Measurements from ENCODE around the gene SLC13A3. TPM values are rescaled to one million over a fixed set of nuclear protein-coding genes. Genes with fewer than 3 reads are reported as not detected.

SLC13A3 gene
- total RNA-seq, 1 experiment from 2014 or later = 17.5 TPM

DNA sequence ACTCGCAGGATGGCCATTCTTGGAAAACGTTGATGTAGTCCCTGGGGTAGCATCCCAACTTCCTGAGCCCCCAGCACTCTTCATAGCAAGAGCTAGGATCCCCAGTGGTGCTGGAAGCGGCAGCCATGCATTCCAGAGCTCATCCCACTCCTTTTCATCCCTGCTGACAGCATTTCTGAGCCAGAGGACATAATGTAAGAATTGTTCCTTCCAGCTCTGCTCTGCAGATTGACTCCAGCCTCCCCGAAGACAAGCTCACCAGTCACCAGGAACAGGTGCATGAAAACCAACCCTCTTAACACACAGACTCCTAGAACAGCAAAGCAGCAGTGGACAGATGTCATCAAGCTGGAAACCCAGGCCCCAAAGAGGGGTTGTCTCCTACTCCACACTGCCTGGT, 3.8 kb downstream of the SLC13A3 start:
- Histone ChIP-seq H2AFZ (ENCODE audit: low read length) (no peak overlapping the region), H3T11ph (ENCODE audit: low read length) (no peak overlapping the region), H3K27me3 (ENCODE audit: insufficient read depth, low read length) (no peaks in the 10 kb centered on the region; the same call in 1 of the 2 replicates), H3K4ac (ENCODE audit: low read depth, low read length) (no peak overlapping the region), H3K27ac (ENCODE audit: insufficient read length, low read depth, low read length) (no peak overlapping the region), H4K91ac (ENCODE audit: insufficient read length, low read depth, low read length) (no peak overlapping the region), H2BK120ac (ENCODE audit: low read depth, low read length, poor library complexity, severe bottlenecking) (no peak overlapping the region), H3K9ac (ENCODE audit: extremely low read depth, insufficient read length, low read length) (no peak overlapping the region), H3K4me1 (ENCODE audit: insufficient read depth, low read length) (no peaks in the 10 kb centered on the region), H2BK15ac (ENCODE audit: low read depth, low read length) (no peak overlapping the region), H4K5ac (ENCODE audit: insufficient read length, low read depth, low read length) (no peak overlapping the region), H3K79me1 (ENCODE audit: insufficient read depth, low read depth, low read length, poor library complexity, severe bottlenecking) (no peaks in the 10 kb centered on the region), H2BK5ac (ENCODE audit: insufficient read length, low read length) (no peak overlapping the region), H3K23me2 (ENCODE audit: insufficient read length, low read depth, low read length, poor library complexity, severe bottlenecking) (no peaks in the 10 kb centered on the region), H3K14ac (ENCODE audit: insufficient read depth, low read length) (no peak overlapping the region), H2BK20ac (ENCODE audit: low read depth, low read length, poor library complexity, severe bottlenecking) (no peak overlapping the region), H3K4me2 (ENCODE audit: insufficient read depth, insufficient read length, low read length) (no peak overlapping the region), H3K56ac (ENCODE audit: insufficient read length, low read depth, low read length) (no peak overlapping the region), H3K9me3 (ENCODE audit: control insufficient read depth, low read depth, low read length) (no peaks in the 10 kb centered on the region), H3K79me2 (ENCODE audit: insufficient read depth, low read length) (no peaks in the 10 kb centered on the region), H2BK12ac (ENCODE audit: insufficient read length, low read depth, low read length) (no peak overlapping the region), H2AK5ac (ENCODE audit: insufficient read length, low read length) (no peak overlapping the region), H4K20me1 (ENCODE audit: control insufficient read depth, insufficient read depth, insufficient read length) (peaks cover 2% of the 10 kb centered on the region), H3K23ac (ENCODE audit: insufficient read length, low read depth, low read length) (no peak overlapping the region), H3K18ac (ENCODE audit: insufficient read length, low read depth, low read length) (no peak overlapping the region), H4K8ac (replicated peaks; ENCODE audit: insufficient read length, low read depth, low read length) (no peak overlapping the region)
- Mint-ChIP-seq H3K9me3 (peaks cover 0 to 2% of the 10 kb centered on the region in 2 experiments; a peak in 1 of 5 replicates), H3K4me1 (peaks cover 24 to 33% of the 10 kb centered on the region in 2 experiments), H3K27me3 (ENCODE audit: low read depth) (peaks cover 45% of the 10 kb centered on the region), H3K36me3 (ENCODE audit: insufficient read depth in 1 of 3, low read depth in 3 of 3) (peaks cover 0 to 10% (median 0%) of the 10 kb centered on the region in 3 experiments; a peak in 3 of 7 replicates), H3K4me3 (no peak overlapping the region), H3K27ac (no peak overlapping the region)
- TF ChIP-seq, protein P1, sequence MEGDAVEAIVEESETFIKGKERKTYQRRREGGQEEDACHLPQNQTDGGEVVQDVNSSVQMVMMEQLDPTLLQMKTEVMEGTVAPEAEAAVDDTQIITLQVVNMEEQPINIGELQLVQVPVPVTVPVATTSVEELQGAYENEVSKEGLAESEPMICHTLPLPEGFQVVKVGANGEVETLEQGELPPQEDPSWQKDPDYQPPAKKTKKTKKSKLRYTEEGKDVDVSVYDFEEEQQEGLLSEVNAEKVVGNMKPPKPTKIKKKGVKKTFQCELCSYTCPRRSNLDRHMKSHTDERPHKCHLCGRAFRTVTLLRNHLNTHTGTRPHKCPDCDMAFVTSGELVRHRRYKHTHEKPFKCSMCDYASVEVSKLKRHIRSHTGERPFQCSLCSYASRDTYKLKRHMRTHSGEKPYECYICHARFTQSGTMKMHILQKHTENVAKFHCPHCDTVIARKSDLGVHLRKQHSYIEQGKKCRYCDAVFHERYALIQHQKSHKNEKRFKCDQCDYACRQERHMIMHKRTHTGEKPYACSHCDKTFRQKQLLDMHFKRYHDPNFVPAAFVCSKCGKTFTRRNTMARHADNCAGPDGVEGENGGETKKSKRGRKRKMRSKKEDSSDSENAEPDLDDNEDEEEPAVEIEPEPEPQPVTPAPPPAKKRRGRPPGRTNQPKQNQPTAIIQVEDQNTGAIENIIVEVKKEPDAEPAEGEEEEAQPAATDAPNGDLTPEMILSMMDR (conservative IDR thresholded peaks at IDR 0.05) = no peak
- DNase-seq = no peak
- WGBS (ENCODE audit: extremely low coverage, insufficient read length, low lambda C conversion rate) = no CpG with 5 or more reads among the region's 4 CpGs

All from H9 (cell line).